Spleen (tissue), 11 donors: ENCODE results near the gene MSX1. TPM values are rescaled to one million over a fixed set of nuclear protein-coding genes. Genes with fewer than 3 reads are reported as not detected.

Source experiments
- DNase-seq: peaks from one replicate; pipeline ENCODE4 v3.0.0-alpha.2; 2020
- H3K27ac ChIP-seq, 8 donors: fragments of 200-600 bp; sonication (generic) in 7 of 8; 1 replicate in 4 of 8; 2 replicates in 4 of 8; pipeline versions ENCODE4 v1.5.0 to v1.8.0; 2016 to 2021; ENCODE audit warnings: inconsistent platforms in 4 of 8, mild to moderate bottlenecking in 4 of 8, moderate library complexity in 1 of 8
- H3K27me3 ChIP-seq, 7 donors: fragments of 200-600 bp; sonication (generic) in 6 of 7; replicated peaks in 1 of 7; 1 replicate in 4 of 7; 2 replicates in 3 of 7; pipeline versions ENCODE4 v1.5.0 to v1.8.0; 2016 to 2021; ENCODE audit warnings: inconsistent platforms in 3 of 7, mild to moderate bottlenecking in 1 of 7
- H3K36me3 ChIP-seq, 6 donors: fragments of 200-600 bp; sonication (generic) in 5 of 6; 1 replicate in 4 of 6; 2 replicates in 2 of 6; pipeline versions ENCODE4 v1.5.0 to v1.8.0; 2016 to 2021; ENCODE audit warnings: inconsistent platforms in 2 of 6
- H3K4me1 ChIP-seq, 6 donors: fragments of 200-600 bp; sonication (generic) in 5 of 6; 1 replicate in 3 of 6; 2 replicates in 3 of 6; pipeline versions ENCODE4 v1.5.0 to v1.8.0; 2016 to 2021; ENCODE audit warnings: inconsistent platforms in 3 of 6
- H3K4me3 ChIP-seq, 8 donors: fragments of 200-600 bp; sonication (generic) in 7 of 8; 1 replicate in 4 of 8; 2 replicates in 4 of 8; pipeline versions ENCODE4 v1.5.0 to v1.8.0; 2016 to 2021; ENCODE audit warnings: inconsistent platforms in 4 of 8, mild to moderate bottlenecking in 4 of 8, moderate library complexity in 2 of 8
- H3K9me3 ChIP-seq, 8 donors: fragments of 200-600 bp; sonication (generic) in 7 of 8; 1 replicate in 4 of 8; 2 replicates in 4 of 8; pipeline versions ENCODE4 v1.5.0 to v1.8.0; 2016 to 2021; ENCODE audit warnings: inconsistent platforms in 4 of 8
- POLR2A ChIP-seq, 3 donors: fragments of 450-650 bp; IDR thresholded peaks; one replicate each; pipeline ENCODE4 v1.5.1; 2017; ENCODE audit warnings: antibody characterized with exemption in 3 of 3, mild to moderate bottlenecking in 1 of 3
- POLR2AphosphoS5 ChIP-seq, 3 donors: sonication (generic); formaldehyde crosslinking; IDR thresholded peaks; one replicate each; pipeline ENCODE4 v1.5.1; 2017; ENCODE audit warnings: antibody characterized with exemption in 3 of 3
- WGBS, 5 donors: extraction: QIAGEN DNeasy Blood & Tissue Kit in 3 of 5; methylation state at CpG; one replicate each; pipeline versions ENCODE4 v1.1.5 to v1.1.7; 2013 to 2018; 5-methylcytosine and 5-hydroxymethylcytosine counted together
- intact Hi-C: fragments of 100-400 bp; cut with DNase I; formaldehyde crosslinking; loops from one replicate; pipeline ENCODE4 v1.15.0; 2023; ENCODE audit warnings: low total_unique reads
- polyA plus RNA-seq, 3 donors: library from polyadenylated mRNA; stranded (reverse); fragments of 200-250 nt; gene quantifications; one replicate each; pipeline ENCODE4 v1.2.1, GENCODE V29; 2013
- total RNA-seq, 7 donors: library from RNA; depleted of rRNA in 3 of 7; stranded (reverse); fragments of >200 nt in 3 of 7; fragmentation: NEBNext Ultra II Directional in 4 of 7; extraction: Animal tissue kit (Norgen Biotek cat#: 25700) in 4 of 7; gene quantifications; one replicate each; pipeline versions ENCODE4 v1.1.0 to v1.2.1, GENCODE V29; 2016 to 2021
- TF ChIP-seq, protein P1 (sequence below), 11 experiments: fragments of 200-600 bp in 7 of 11; fragments of 450-650 bp in 4 of 11; sonication (generic) in 4 of 11; IDR thresholded peaks in 8 of 11; conservative IDR thresholded peaks in 3 of 11; 1 replicate in 7 of 11; 2 replicates in 4 of 11; pipeline versions ENCODE4 v1.4.0 to v1.8.0; 2016 to 2021; ENCODE audit warnings: antibody characterized with exemption in 11 of 11, inconsistent platforms in 4 of 11, mild to moderate bottlenecking in 1 of 11
- donor health status: healthy with polysubstance abuse.
- donor health status: DM: no; HTN: no; CAD: no; lungs with moderate emphysema.
- donor health status: DM: no; HTN: no; CAD: no.
- donor health status: Bipolar disorder and iron deficiency.
- donor health status: healthy.
- donor health status: DM: no; HTN: no; CAD: no.
- donor health status: DM: yes; HTN: yes; CAD: no.

MSX1 gene
- total and polyA plus RNA-seq, 10 donors, result 1.1 to 6.8 (median 4.4) TPM

DNA sequence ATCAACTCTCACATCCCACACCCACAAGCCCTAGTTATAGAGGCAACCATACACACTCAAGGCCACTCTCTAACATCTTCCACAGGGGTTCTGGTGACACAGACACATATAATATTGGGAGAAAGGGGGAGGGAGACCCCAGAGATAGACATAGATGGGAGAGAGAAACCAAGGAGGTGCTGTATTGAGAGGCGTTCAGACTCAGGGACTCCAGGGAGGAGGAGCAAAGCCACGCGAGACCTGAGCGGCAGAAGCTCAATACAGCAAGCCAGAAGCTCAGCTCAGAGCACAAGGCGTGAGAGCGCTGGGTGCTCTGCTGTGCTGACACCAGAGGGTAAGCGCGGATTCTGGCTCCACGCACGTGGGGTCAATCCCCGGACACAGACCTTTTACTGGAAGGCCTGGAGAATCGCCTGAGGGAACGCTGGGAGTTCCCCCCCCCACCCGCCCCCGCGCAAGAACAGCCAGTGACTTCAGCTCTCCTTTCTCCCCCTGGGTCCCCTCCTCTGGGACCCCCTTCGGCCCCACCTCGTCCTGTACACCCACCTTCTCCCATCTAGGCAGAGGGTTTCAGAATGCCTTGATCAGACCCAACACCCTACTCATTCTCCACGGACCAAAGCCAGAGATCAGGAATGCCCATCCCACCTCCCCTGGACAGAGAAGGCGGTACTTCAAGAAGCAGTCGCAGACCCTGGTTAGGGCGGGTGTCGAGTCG is 8.7 kb downstream of the MSX1 start:
- Histone ChIP-seq H3K27me3 (peaks cover 8 to 100% (median 94%) of the 10 kb centered on the region in 7 donors), H3K9me3 (peaks cover 0 to 17% (median 0%) of the 10 kb centered on the region in 8 donors), H3K27ac (no peak overlapping the region), H3K36me3 (peaks cover 0 to 9% (median 0%) of the 10 kb centered on the region in 6 donors), H3K4me3 (no peak overlapping the region), H3K4me1 (peaks cover 3 to 73% (median 35%) of the 10 kb centered on the region in 6 donors)
- intact Hi-C loops, result no loop called here
- DNase-seq, result no peak
- WGBS, 5 donors, result 14 to 23% (median 15%) methylated on average over 24 of the region's 24 CpGs
- TF ChIP-seq, protein P1, sequence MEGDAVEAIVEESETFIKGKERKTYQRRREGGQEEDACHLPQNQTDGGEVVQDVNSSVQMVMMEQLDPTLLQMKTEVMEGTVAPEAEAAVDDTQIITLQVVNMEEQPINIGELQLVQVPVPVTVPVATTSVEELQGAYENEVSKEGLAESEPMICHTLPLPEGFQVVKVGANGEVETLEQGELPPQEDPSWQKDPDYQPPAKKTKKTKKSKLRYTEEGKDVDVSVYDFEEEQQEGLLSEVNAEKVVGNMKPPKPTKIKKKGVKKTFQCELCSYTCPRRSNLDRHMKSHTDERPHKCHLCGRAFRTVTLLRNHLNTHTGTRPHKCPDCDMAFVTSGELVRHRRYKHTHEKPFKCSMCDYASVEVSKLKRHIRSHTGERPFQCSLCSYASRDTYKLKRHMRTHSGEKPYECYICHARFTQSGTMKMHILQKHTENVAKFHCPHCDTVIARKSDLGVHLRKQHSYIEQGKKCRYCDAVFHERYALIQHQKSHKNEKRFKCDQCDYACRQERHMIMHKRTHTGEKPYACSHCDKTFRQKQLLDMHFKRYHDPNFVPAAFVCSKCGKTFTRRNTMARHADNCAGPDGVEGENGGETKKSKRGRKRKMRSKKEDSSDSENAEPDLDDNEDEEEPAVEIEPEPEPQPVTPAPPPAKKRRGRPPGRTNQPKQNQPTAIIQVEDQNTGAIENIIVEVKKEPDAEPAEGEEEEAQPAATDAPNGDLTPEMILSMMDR (IDR thresholded peaks at IDR 0.05 in 8 of 11, conservative IDR thresholded peaks at IDR 0.05 in 3 of 11), result no peak
- TF ChIP-seq POLR2AphosphoS5 (IDR thresholded peaks at IDR 0.05) (no peak), POLR2A (IDR thresholded peaks at IDR 0.05) (no peak)

DNA sequence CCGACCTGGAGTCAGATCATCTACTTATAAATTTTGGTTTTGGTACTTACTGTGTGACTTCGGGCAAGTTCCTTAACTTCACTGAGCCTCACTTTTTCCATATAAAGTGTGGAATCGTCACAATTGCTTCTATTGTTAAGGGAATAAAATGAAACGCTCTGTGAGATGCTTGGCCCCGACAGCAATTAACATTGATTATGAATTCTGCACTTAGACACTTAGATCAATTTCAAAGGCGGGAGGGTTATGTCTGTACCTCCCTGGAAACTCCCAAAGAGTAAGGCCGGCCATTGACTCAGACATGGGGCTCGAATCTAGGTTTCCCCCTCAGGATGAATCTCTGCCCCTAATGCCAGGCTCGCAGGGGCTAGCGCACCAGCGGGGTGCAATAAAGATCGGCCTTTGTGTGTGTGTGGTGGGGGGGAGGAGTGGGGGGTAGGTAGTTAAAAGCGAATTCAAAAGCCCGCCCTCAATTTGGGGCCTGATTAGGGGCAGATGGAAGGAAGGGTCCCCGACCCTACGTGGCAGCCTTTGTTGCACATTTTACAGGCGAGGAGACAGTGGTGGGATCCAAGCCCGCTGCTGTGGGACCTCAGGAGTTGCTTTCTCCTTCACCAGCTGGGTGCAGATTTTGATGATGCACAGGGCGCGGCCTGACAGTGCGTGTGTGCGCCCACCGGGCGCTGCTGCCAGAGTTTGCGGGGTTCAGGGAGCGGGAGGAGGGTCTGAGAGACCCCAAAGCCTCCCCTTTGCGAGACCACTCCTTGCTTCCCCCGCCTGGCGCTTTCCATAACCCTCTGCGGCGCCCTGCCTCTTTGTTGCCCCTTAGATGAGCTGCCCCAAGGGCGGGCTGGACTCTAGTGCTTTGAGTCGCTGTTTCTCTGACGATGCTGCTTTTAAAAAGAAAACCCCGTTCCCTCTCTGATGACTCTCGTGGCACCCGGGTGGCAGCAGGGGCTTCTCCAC is 9.6 kb downstream of the MSX1 start:
- TF ChIP-seq POLR2A (IDR thresholded peaks at IDR 0.05), result no peak
- TF ChIP-seq, protein P1 (IDR thresholded peaks at IDR 0.05 in 8 of 11, conservative IDR thresholded peaks at IDR 0.05 in 3 of 11), result no peak
- TF ChIP-seq POLR2AphosphoS5 (IDR thresholded peaks at IDR 0.05), result no peak
- Histone ChIP-seq H3K9me3 (peaks cover 0 to 17% (median 0%) of the 10 kb centered on the region in 8 donors), H3K36me3 (peaks cover 0 to under 1% (median 0%) of the 10 kb centered on the region in 6 donors), H3K4me3 (no peak overlapping the region), H3K27ac (no peak overlapping the region), H3K27me3 (peaks cover 8 to 100% (median 100%) of the 10 kb centered on the region in 7 donors), H3K4me1 (peaks cover 3 to 73% (median 35%) of the 10 kb centered on the region in 6 donors)
- WGBS, 5 donors, result 14 to 21% (median 17%) methylated on average over 30 to 37 of the region's 37 CpGs
- no peak for DNase-seq
- intact Hi-C loops, result no loop called here

DNA sequence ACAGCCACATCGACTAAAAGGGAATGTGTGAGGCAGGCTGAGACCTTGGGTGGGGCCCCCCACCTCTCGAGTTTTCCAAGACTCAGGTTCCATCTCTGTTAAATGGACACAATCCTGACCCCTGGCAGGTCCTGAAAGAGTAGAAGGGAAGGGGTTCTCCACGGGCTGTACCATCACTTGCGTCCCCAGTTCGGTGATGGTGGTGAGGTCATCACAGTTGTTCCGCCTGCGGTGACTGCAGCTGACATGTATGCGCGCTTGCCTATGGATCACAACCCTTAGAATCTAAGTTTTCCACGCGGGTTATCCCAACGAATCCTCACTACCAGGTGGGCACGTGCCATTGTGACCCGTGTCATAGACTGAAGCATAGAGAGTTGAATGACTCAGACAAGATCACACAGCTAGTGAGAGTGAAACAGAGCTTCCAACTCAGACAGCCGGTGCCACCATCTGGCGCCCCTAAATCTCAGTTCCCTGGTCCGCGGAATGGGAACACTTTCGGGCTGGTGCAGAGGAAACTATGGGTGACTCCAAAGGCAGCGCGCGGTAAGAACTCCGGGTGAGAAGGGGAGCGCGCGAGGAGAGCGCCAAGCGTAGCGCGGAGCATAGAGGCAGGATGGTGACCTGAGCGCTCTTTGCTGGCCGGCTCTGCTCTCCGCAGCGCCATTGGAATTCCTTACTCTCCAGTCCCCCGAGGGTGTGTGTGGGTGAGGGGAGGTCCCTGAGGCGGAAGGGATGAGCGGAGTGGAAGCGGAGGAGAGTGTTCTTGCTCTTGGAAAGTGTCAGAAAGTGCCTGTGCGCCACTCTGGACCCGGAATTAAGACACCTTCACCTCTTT is 10.5 kb downstream of the MSX1 start:
- intact Hi-C loops, result loop anchor here (10.0 kb wide), 1 partner anchor 385 kb away; no protein-coding TSS in a partner anchor
- H3K9me3 ChIP-seq, result peaks cover 0 to 9% (median 0%) of the 10 kb centered on the region in 8 donors
- no peak overlapping the region for H3K4me3 ChIP-seq
- peaks cover 13 to 100% (median 100%) of the 10 kb centered on the region in 7 donors for H3K27me3 ChIP-seq
- TF ChIP-seq, protein P1 (IDR thresholded peaks at IDR 0.05 in 8 of 11, conservative IDR thresholded peaks at IDR 0.05 in 3 of 11), result no peak
- TF ChIP-seq POLR2AphosphoS5 (IDR thresholded peaks at IDR 0.05) (no peak), POLR2A (IDR thresholded peaks at IDR 0.05) (no peak)
- no peak for DNase-seq
- no peak overlapping the region for H3K27ac ChIP-seq
- H3K36me3 ChIP-seq, result no peaks in the 10 kb centered on the region
- whole genome bisulfite sequencing, 5 donors, result 6 to 14% (median 8%) methylated on average over 36 to 40 of the region's 40 CpGs
- H3K4me1 ChIP-seq, result peaks cover 3 to 70% (median 33%) of the 10 kb centered on the region in 6 donors
